Muscle of back (tissue), 10 donors: ENCODE measurements around the gene RSRC2. TPM values are rescaled to one million over a fixed set of nuclear protein-coding genes. Genes with fewer than 3 reads are reported as not detected.

Experiments used
- polyA plus RNA-seq, 10 donors: library from polyadenylated mRNA; unstranded; fragments of 120-200 nt; gene quantifications; one replicate each; pipeline ENCODE4 v1.2.1, GENCODE V29; 2013; ENCODE audit not compliant: insufficient read length in 10 of 10

Gene RSRC2
- polyA plus RNA-seq, 10 donors: 81.4 to 140 (median 107) TPM

Other genes with a start within 250 kb of the RSRC2 start
- 10 to 100 TPM; 17.1 to 27.6 (median 22.2) TPM for gene CLIP1, start 104.3 kb downstream of the RSRC2 start, polyA plus RNA-seq
- 10 to 100 TPM; 17.7 to 38.3 (median 24.7) TPM for gene ZCCHC8, start 26.0 kb downstream of the RSRC2 start, polyA plus RNA-seq
- gene KNTC1, start 313 bp upstream of the RSRC2 start, polyA plus RNA-seq: 10 to 100 TPM; 12.5 to 33.2 (median 22.4) TPM
- 1 to 10 TPM in 2 of 10 donors, under 1 TPM in 5, not detected in 3; 0.12 to 2.7 (median 0.20) TPM for gene HCAR2, start 176.4 kb upstream of the RSRC2 start, polyA plus RNA-seq
- gene HCAR3, start 189.9 kb upstream of the RSRC2 start, polyA plus RNA-seq: 1 to 10 TPM in 1 of 10 donors, under 1 TPM in 4, not detected in 5; 0.26 to 1.3 (median 0.28) TPM
- gene HCAR1, start 203.9 kb upstream of the RSRC2 start, polyA plus RNA-seq: 1 to 10 TPM in 1 of 10 donors, under 1 TPM in 9; 0.07 to 1.5 (median 0.19) TPM
- gene DENR, start 225.9 kb upstream of the RSRC2 start, polyA plus RNA-seq: 10 to 100 TPM; 53.4 to 72.8 (median 63.7) TPM
- 1 to 10 TPM in 4 of 10 donors, under 1 TPM in 6; 0.27 to 2.0 (median 0.91) TPM for gene CCDC62, start 247.6 kb upstream of the RSRC2 start, polyA plus RNA-seq